Fibroblast of lung (primary cell): ENCODE results near the gene THSD7B. TPM values are rescaled to one million over a fixed set of nuclear protein-coding genes. Genes with fewer than 3 reads are reported as not detected.

Source experiments
- DNase-seq, 2 donors: peaks; one replicate each; pipeline versions ENCODE4 v3.0.0 to v3.0.0-alpha.2; 2010; ENCODE audit warnings: low read depth in 2 of 2
- H2AFZ ChIP-seq: 2 replicates; pipeline ENCODE4 v1.5.1; 2012; ENCODE audit warnings: low read length, control low read depth, inconsistent platforms
- H3K27ac ChIP-seq: 2 replicates; pipeline ENCODE4 v1.5.1; 2011; ENCODE audit warnings: low read length, control low read depth; ENCODE audit not compliant: insufficient read depth
- H3K27me3 ChIP-seq: 2 replicates; pipeline ENCODE4 v1.5.1; 2011; ENCODE audit warnings: mild to moderate bottlenecking, low read length; ENCODE audit not compliant: control insufficient read depth, insufficient read depth
- H3K36me3 ChIP-seq: 2 replicates; pipeline ENCODE4 v1.5.1; 2011; ENCODE audit warnings: low read length; ENCODE audit not compliant: control insufficient read depth, insufficient read depth
- H3K4me1 ChIP-seq: 2 replicates; pipeline ENCODE4 v1.5.1; 2011; ENCODE audit warnings: low read length; ENCODE audit not compliant: control insufficient read depth, insufficient read depth; ENCODE audit errors: extremely low read depth
- H3K4me2 ChIP-seq: 2 replicates; pipeline ENCODE4 v1.5.1; 2011; ENCODE audit warnings: low read length, control low read depth; ENCODE audit not compliant: insufficient read depth; ENCODE audit errors: extremely low read depth
- H3K4me3 ChIP-seq, 4 experiments: fragments of 200-600 bp in 1 of 4; sonication (generic) in 1 of 4; replicated peaks in 1 of 4; 2 replicates each; pipeline ENCODE4 v1.5.1; 2011 to 2016; ENCODE audit warnings: low read length in 4 of 4, low read depth in 3 of 4, mild to moderate bottlenecking in 3 of 4, control low read depth in 2 of 4, inconsistent platforms in 1 of 4, mixed read lengths in 1 of 4; ENCODE audit not compliant: insufficient read depth in 1 of 4; ENCODE audit errors: control extremely low read depth in 1 of 4
- H3K79me2 ChIP-seq: 2 replicates; pipeline ENCODE4 v1.5.1; 2012; ENCODE audit warnings: mild to moderate bottlenecking, low read length, inconsistent platforms; ENCODE audit not compliant: control insufficient read depth, insufficient read depth
- H3K9ac ChIP-seq: 2 replicates; pipeline ENCODE4 v1.5.1; 2011; ENCODE audit warnings: mild to moderate bottlenecking, low read length, control low read depth; ENCODE audit not compliant: insufficient read depth
- H3K9me3 ChIP-seq: 2 replicates; pipeline ENCODE4 v1.5.1; 2012; ENCODE audit warnings: low read depth, low read length; ENCODE audit not compliant: control insufficient read depth, insufficient read depth
- H4K20me1 ChIP-seq: 2 replicates; pipeline ENCODE4 v1.5.1; 2011; ENCODE audit warnings: low read length; ENCODE audit not compliant: control insufficient read depth, insufficient read depth; ENCODE audit errors: extremely low read depth
- EZH2 ChIP-seq: IDR thresholded peaks from 2 replicates; pipeline ENCODE4 v1.5.1; 2012; ENCODE audit warnings: low read length, control low read depth, mild to moderate bottlenecking; ENCODE audit errors: missing control alignments
- polyA plus RNA-seq, 2 donors: library from polyadenylated mRNA; depleted of rRNA in 1 of 2; stranded (reverse) in 1 of 2; unstranded in 1 of 2; fragments of >200 nt; gene quantifications; 2 replicates each; pipeline ENCODE4 v1.2.1, GENCODE V29; 2011 to 2012; ENCODE audit warnings: missing spikeins in 1 of 2
- total RNA-seq: library from RNA; depleted of rRNA; stranded (reverse); fragments of >200 nt; gene quantifications from 2 replicates; pipeline ENCODE4 v1.2.1, GENCODE V29; 2014
- TF ChIP-seq, protein P1 (sequence below), 2 donors: IDR thresholded peaks in 1 of 2; conservative IDR thresholded peaks in 1 of 2; 1 replicate in 1 of 2; 2 replicates in 1 of 2; pipeline ENCODE4 v1.5.1; 2011 to 2012; ENCODE audit warnings: low read length in 2 of 2, control low read depth in 1 of 2, inconsistent platforms in 1 of 2, low read depth in 1 of 2, mild to moderate bottlenecking in 1 of 2

Gene THSD7B
- total and polyA plus RNA-seq, 2 donors (not counting 1 experiment from before 2014, with no cell fraction given), result under 0.01 TPM; not detected in 1

DNA sequence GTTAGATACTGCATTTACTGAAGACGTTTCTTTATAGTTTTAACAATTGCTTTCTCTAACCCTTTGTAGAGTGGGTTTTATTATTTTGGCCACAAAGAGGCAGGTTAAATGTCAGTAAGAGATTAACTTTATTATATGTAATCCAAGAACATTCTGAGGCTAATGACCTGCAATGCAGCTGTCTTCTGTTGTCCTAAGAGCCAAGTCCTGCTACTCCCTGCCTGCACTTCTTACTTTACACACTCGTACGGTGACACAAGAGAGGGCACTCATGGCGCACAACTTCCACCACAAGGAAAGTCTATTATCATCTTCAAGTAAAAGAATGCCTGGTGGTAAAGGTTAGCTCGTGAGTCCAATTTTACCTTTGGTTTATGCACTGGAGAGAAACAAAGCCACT, 727.9 kb downstream of the THSD7B start:
- TF ChIP-seq, protein P1, sequence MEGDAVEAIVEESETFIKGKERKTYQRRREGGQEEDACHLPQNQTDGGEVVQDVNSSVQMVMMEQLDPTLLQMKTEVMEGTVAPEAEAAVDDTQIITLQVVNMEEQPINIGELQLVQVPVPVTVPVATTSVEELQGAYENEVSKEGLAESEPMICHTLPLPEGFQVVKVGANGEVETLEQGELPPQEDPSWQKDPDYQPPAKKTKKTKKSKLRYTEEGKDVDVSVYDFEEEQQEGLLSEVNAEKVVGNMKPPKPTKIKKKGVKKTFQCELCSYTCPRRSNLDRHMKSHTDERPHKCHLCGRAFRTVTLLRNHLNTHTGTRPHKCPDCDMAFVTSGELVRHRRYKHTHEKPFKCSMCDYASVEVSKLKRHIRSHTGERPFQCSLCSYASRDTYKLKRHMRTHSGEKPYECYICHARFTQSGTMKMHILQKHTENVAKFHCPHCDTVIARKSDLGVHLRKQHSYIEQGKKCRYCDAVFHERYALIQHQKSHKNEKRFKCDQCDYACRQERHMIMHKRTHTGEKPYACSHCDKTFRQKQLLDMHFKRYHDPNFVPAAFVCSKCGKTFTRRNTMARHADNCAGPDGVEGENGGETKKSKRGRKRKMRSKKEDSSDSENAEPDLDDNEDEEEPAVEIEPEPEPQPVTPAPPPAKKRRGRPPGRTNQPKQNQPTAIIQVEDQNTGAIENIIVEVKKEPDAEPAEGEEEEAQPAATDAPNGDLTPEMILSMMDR (conservative IDR thresholded peaks at IDR 0.05 in 1 of 2, IDR thresholded peaks at IDR 0.05 in 1 of 2; ENCODE audit: low read depth in 1 of 2, low read length in 2 of 2), result no peak
- no peak for TF ChIP-seq EZH2
- Histone ChIP-seq H3K27me3 (no peaks in the 10 kb centered on the region), H2AFZ (no peak overlapping the region)

DNA sequence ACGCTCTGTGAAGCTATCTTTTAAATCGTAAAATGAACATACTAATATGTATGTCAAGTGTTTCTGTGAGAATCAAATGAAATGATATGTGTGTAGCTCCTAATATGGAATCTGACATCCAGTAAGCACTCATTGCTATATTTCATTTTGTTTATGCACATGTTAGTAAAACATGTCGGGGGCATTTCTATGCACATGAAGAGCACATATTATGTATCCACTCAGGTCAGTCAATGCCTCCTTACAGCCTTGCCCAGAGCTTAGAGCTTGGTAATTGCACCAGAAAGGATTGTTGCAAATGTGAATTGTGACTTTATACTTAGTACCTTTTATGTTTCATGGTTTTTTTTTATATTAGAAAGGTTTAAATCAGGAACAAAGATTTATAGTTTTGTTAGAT, 735.3 kb downstream of the THSD7B start:
- Histone ChIP-seq H3K27me3 (no peaks in the 10 kb centered on the region), H3K27ac (no peak overlapping the region), H3K9me3 (no peaks in the 10 kb centered on the region), H4K20me1 (no peaks in the 10 kb centered on the region), H3K4me3 (no peak overlapping the region), H3K4me2 (no peak overlapping the region), H3K79me2 (no peaks in the 10 kb centered on the region), H3K4me1 (no peaks in the 10 kb centered on the region), H2AFZ (no peak overlapping the region), H3K9ac (no peak overlapping the region), H3K36me3 (no peaks in the 10 kb centered on the region)
- DNase-seq, result no peak
- TF ChIP-seq EZH2, result no peak
- TF ChIP-seq, protein P1 (conservative IDR thresholded peaks at IDR 0.05 in 1 of 2, IDR thresholded peaks at IDR 0.05 in 1 of 2; ENCODE audit: low read depth in 1 of 2, low read length in 2 of 2), result no peak

More for the DNA sequence above, 727.9 kb downstream of the THSD7B start:
- Histone ChIP-seq H3K79me2 (no peaks in the 10 kb centered on the region), H4K20me1 (no peaks in the 10 kb centered on the region), H3K9ac (no peak overlapping the region), H3K36me3 (no peaks in the 10 kb centered on the region), H3K4me3 (no peak overlapping the region), H3K4me1 (no peaks in the 10 kb centered on the region), H3K4me2 (no peak overlapping the region), H3K9me3 (no peaks in the 10 kb centered on the region), H3K27ac (no peak overlapping the region)
- DNase-seq, result no peak

DNA sequence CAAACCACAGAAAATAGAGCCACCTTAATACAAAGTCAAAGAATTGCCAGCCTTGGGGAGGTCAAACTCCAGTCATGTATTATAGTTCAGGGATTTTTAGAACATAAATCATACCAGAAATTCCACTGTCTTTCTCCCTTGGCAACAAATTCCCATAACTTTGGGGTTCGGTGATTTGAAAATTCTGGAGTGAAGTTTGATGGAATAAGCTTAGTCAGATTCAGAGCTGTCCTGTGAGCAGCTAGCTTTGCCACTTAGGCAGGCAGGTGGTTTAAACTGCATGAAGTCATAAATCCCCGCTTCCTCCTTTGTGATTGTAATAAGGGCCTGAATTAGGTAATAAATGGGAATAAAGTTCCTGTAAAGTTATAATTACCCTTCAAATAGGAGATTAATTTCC, 741.9 kb downstream of the THSD7B start:
- TF ChIP-seq, protein P1 (conservative IDR thresholded peaks at IDR 0.05 in 1 of 2, IDR thresholded peaks at IDR 0.05 in 1 of 2; ENCODE audit: low read depth in 1 of 2, low read length in 2 of 2), result no peak
- no peak for TF ChIP-seq EZH2
- H3K36me3 ChIP-seq, result no peaks in the 10 kb centered on the region
- no peak for DNase-seq
- no peak overlapping the region for H3K27ac ChIP-seq
- no peak overlapping the region for H3K4me2 ChIP-seq
- H3K27me3 ChIP-seq, result no peaks in the 10 kb centered on the region
- no peaks in the 10 kb centered on the region for H3K9me3 ChIP-seq
- no peak overlapping the region for H3K9ac ChIP-seq
- no peaks in the 10 kb centered on the region for H4K20me1 ChIP-seq
- no peak overlapping the region for H3K4me3 ChIP-seq
- H3K79me2 ChIP-seq, result no peaks in the 10 kb centered on the region
- no peaks in the 10 kb centered on the region for H3K4me1 ChIP-seq
- no peak overlapping the region for H2AFZ ChIP-seq
